PC-3 (cell line): Measurements from ENCODE around the gene FAM174B. TPM values are rescaled to one million over a fixed set of nuclear protein-coding genes. Genes with fewer than 3 reads are reported as not detected.

Experiments
- ATAC-seq: fragments of 200-7000 bp; cut with Tn5 transposase; 2 replicates; pipeline ENCODE4 v1.9.1; 2020; ENCODE audit warnings: mild to moderate bottlenecking, moderate library complexity
- BruUV-seq: library from RNA; stranded (reverse); fragments of 400-500 nt; replicated peaks from 2 replicates; lab custom pipeline; 2021; lab: Mats Ljungman, UMichigan
- CTCF ChIA-PET: fragments of 300-600 bp; sonication (Branson Sonifier 250); formaldehyde crosslinking; loops from one replicate; lab custom pipeline; 2022; ENCODE audit warnings: antibody characterized with exemption; lab: Charles Lee
- POLR2A ChIA-PET: fragments of 300-600 bp; sonication (Branson Sonifier 250); formaldehyde crosslinking; loops from one replicate; lab custom pipeline; 2022; ENCODE audit warnings: antibody characterized with exemption; ENCODE audit not compliant: unreplicated experiment; lab: Charles Lee
- DNase-seq: peaks from one replicate; pipeline ENCODE4 v3.0.0-alpha.2; 2015
- H2AFZ ChIP-seq: fragments of 300-600 bp; sonication (generic); 2 replicates; pipeline ENCODE4 v1.6.0; 2016; ENCODE audit warnings: antibody characterized with exemption, low read length
- H3F3A ChIP-seq: fragments of 300-600 bp; sonication (generic); one replicate; pipeline ENCODE4 v1.6.0; 2017; ENCODE audit warnings: antibody characterized with exemption, low read length, control low read depth, mild to moderate bottlenecking; ENCODE audit not compliant: unreplicated experiment
- H3K27ac ChIP-seq: fragments of 300-600 bp; sonication (generic); 2 replicates; pipeline ENCODE4 v1.5.1; 2016; ENCODE audit warnings: mild to moderate bottlenecking, low read length
- H3K27me3 ChIP-seq: fragments of 300-600 bp; sonication (generic); 2 replicates; pipeline ENCODE4 v1.6.1; 2016; ENCODE audit warnings: low read length, mixed read lengths
- H3K36me3 ChIP-seq: fragments of 300-600 bp; sonication (generic); 2 replicates; pipeline ENCODE4 v1.6.1; 2016; ENCODE audit warnings: low read depth, mixed run types, low read length, mixed read lengths
- H3K4me1 ChIP-seq: fragments of 300-600 bp; sonication (generic); 2 replicates; pipeline ENCODE4 v1.5.1; 2016; ENCODE audit warnings: low read length; ENCODE audit not compliant: insufficient read depth
- H3K4me2 ChIP-seq: fragments of 300-600 bp; sonication (generic); 2 replicates; pipeline ENCODE4 v1.6.0; 2016; ENCODE audit warnings: low read length
- H3K4me3 ChIP-seq: fragments of 300-600 bp; sonication (generic); 2 replicates; pipeline ENCODE4 v1.5.1; 2016; ENCODE audit warnings: mild to moderate bottlenecking, low read length, mixed read lengths
- H3K79me2 ChIP-seq: fragments of 300-600 bp; sonication (generic); 2 replicates; pipeline ENCODE4 v1.6.1; 2017; ENCODE audit warnings: low read length, mixed read lengths
- H3K9ac ChIP-seq: fragments of 300-600 bp; sonication (generic); 2 replicates; pipeline ENCODE4 v1.6.0; 2016; ENCODE audit warnings: mild to moderate bottlenecking, low read length
- H3K9me2 ChIP-seq: fragments of 300-600 bp; sonication (generic); replicated peaks from 2 replicates; pipeline ENCODE4 v1.6.1; 2016; ENCODE audit warnings: mixed run types, low read length, mixed read lengths
- H3K9me3 ChIP-seq: fragments of 300-600 bp; sonication (generic); 2 replicates; pipeline ENCODE4 v1.6.1; 2016; ENCODE audit warnings: low read length, mixed read lengths
- H4K20me1 ChIP-seq: fragments of 300-600 bp; sonication (generic); 2 replicates; pipeline ENCODE4 v1.6.1; 2016; ENCODE audit warnings: low read length, mixed read lengths
- EZH2 ChIP-seq: fragments of 300-600 bp; sonication (generic); IDR thresholded peaks from one replicate; pipeline ENCODE4 v1.6.1; 2017; ENCODE audit warnings: antibody characterized with exemption, mild to moderate bottlenecking, low read length; ENCODE audit not compliant: unreplicated experiment
- EZH2phosphoT487 ChIP-seq: fragments of 300-600 bp; sonication (generic); IDR thresholded peaks from 2 replicates; pipeline ENCODE4 v1.6.1; 2018; ENCODE audit warnings: mild to moderate bottlenecking, antibody characterized with exemption, low read length, borderline replicate concordance
- intact Hi-C: fragments of 100-400 bp; cut with micrococcal nuclease; formaldehyde crosslinking; loops from 2 replicates; pipeline ENCODE4 v1.9.0; 2023
- total RNA-seq: library from RNA; depleted of rRNA; stranded (reverse); fragments of >200 nt; gene quantifications from 2 replicates; pipeline ENCODE4 v1.2.3, GENCODE V29; 2014
- TF ChIP-seq, protein P1 (sequence below): fragments of 300-600 bp; sonication (generic); conservative IDR thresholded peaks from 2 replicates; pipeline ENCODE4 v1.5.1; 2017; ENCODE audit warnings: antibody characterized with exemption, low read depth, mild to moderate bottlenecking, low read length

The FAM174B gene
- total RNA-seq, 1 experiment from 2014 or later: 9.6 TPM

DNA sequence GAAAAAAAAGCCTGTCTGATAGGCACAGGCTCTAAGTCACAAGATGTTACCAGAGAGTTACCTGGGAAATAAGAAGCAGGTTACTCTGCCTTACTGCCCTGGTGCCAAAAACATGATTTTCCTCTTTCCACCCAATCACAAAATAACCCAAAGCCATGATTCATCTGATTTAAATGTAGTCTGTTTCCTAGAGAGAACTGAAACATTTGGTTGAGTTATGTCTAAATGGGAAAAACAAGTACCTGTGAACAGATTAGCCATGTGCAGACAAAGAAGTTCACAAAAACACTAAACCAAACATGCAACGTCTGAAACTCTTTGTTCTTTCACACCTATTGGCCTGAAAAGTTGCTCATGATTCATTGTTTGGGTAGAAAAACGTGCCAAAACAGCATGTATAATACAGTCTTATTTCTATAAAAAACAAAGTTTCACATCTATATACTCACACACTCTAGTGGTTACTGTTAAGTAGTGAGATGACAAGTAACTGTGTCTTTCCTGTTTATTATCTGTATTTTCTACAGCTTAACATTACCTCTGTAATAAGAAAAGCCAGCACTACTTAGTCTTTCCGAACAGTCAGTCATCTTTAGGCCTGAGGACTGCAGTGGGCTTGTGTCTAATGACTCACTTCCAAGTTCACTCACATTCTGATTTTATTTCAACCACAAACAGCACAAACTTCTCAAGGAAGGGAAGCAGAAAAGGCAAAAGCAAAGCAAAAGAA is 30.2 kb downstream of the FAM174B start:
- Histone ChIP-seq H3F3A (no peaks in the 10 kb centered on the region), H3K27me3 (no peaks in the 10 kb centered on the region), H3K4me3 (peak overlapping the region; percentile 17; the same call in 1 of the 2 replicates), H4K20me1 (no peaks in the 10 kb centered on the region), H3K4me1 (peaks cover 30% of the 10 kb centered on the region), H3K27ac (peak overlapping the region; percentile 53), H3K9me3 (no peaks in the 10 kb centered on the region), H3K36me3 (peaks cover 2% of the 10 kb centered on the region; the same call in 1 of the 2 replicates), H3K79me2 (0 out of 2 replicates have a peak, but pooled peaks cover 11% of the 10 kb centered on the region), H2AFZ (no peak overlapping the region), H3K4me2 (peak overlapping the region; percentile 66), H3K9me2 (no peaks in the 10 kb centered on the region), H3K9ac (no peak overlapping the region)
- DNase-seq (peak; percentile 67), ATAC-seq (peak; percentile 71)
- intact Hi-C loops: no loop called here
- CTCF ChIA-PET: no interaction called here
- POLR2A ChIA-PET: no interaction called here
- TF ChIP-seq EZH2 (no peak), EZH2phosphoT487 (no peak)
- TF ChIP-seq, protein P1, sequence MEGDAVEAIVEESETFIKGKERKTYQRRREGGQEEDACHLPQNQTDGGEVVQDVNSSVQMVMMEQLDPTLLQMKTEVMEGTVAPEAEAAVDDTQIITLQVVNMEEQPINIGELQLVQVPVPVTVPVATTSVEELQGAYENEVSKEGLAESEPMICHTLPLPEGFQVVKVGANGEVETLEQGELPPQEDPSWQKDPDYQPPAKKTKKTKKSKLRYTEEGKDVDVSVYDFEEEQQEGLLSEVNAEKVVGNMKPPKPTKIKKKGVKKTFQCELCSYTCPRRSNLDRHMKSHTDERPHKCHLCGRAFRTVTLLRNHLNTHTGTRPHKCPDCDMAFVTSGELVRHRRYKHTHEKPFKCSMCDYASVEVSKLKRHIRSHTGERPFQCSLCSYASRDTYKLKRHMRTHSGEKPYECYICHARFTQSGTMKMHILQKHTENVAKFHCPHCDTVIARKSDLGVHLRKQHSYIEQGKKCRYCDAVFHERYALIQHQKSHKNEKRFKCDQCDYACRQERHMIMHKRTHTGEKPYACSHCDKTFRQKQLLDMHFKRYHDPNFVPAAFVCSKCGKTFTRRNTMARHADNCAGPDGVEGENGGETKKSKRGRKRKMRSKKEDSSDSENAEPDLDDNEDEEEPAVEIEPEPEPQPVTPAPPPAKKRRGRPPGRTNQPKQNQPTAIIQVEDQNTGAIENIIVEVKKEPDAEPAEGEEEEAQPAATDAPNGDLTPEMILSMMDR: no peak; the same call in 1 of the 2 replicates
- no TSS peak for BruUV-seq

GRCh38 chr15:92624401-92624991 is 31.1 kb downstream of the FAM174B start:
- peak overlapping the region; percentile 53 for H3K27ac ChIP-seq
- no peaks in the 10 kb centered on the region for H3F3A ChIP-seq
- ChIA-PET POLR2A (no interaction called here), CTCF (no interaction called here)
- ATAC-seq (no peak), DNase-seq (no peak)
- H3K27me3 ChIP-seq: no peaks in the 10 kb centered on the region
- peaks cover 14% of the 10 kb centered on the region; the same call in 1 of the 2 replicates for H3K79me2 ChIP-seq
- H2AFZ ChIP-seq: no peak overlapping the region
- BruUV-seq: no TSS peak
- intact Hi-C loops: no loop called here
- H3K4me1 ChIP-seq: peaks cover 30% of the 10 kb centered on the region
- H4K20me1 ChIP-seq: no peaks in the 10 kb centered on the region
- H3K9me2 ChIP-seq: no peaks in the 10 kb centered on the region
- TF ChIP-seq EZH2: no peak
- no peak for TF ChIP-seq EZH2phosphoT487
- TF ChIP-seq, protein P1: no peak
- peaks cover 2% of the 10 kb centered on the region; the same call in 1 of the 2 replicates for H3K36me3 ChIP-seq
- H3K9ac ChIP-seq: no peak overlapping the region
- no peaks in the 10 kb centered on the region for H3K9me3 ChIP-seq
- no peak overlapping the region for H3K4me3 ChIP-seq
- 0 out of 2 replicates have a peak overlapping the region, but pooled peaks have one; percentile 66 for H3K4me2 ChIP-seq

DNA sequence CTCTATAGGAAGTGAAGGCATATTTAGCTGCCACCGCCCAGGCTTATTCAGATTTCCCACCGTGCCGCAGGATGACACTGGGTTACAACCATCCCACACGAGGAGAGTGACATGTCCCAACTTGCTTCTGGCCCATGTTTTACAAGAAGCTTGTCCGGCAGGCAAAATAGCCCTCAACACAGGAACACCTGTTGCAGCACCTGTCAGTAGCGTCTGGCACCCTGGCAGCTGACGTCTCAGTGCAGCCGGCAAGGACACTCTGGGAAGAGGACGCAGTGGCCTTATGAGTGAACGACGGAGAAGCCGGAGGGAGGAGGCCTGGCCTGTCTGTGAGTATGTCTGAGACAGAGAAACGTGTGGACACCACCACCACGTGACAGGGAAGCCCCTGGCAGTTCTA is 32.1 kb downstream of the FAM174B start:
- BruUV-seq: no TSS peak
- no peaks in the 10 kb centered on the region for H4K20me1 ChIP-seq
- no peak overlapping the region for H3K4me3 ChIP-seq
- CTCF ChIA-PET: no interaction called here
- no peak overlapping the region for H3K4me2 ChIP-seq
- DNase-seq (no peak), ATAC-seq (no peak)
- H3K9ac ChIP-seq: no peak overlapping the region
- POLR2A ChIA-PET: no interaction called here
- no peaks in the 10 kb centered on the region for H3K27me3 ChIP-seq
- peaks cover 32% of the 10 kb centered on the region for H3K4me1 ChIP-seq
- no peak overlapping the region for H3K27ac ChIP-seq
- H2AFZ ChIP-seq: no peak overlapping the region
- intact Hi-C loops: no loop called here
- no peaks in the 10 kb centered on the region for H3F3A ChIP-seq
- no peaks in the 10 kb centered on the region for H3K9me2 ChIP-seq
- peaks cover 2% of the 10 kb centered on the region; the same call in 1 of the 2 replicates for H3K36me3 ChIP-seq
- TF ChIP-seq, protein P1: no peak
- TF ChIP-seq EZH2: no peak
- no peak for TF ChIP-seq EZH2phosphoT487
- no peaks in the 10 kb centered on the region for H3K9me3 ChIP-seq
- peaks cover 16% of the 10 kb centered on the region; the same call in 1 of the 2 replicates for H3K79me2 ChIP-seq
